ENCODE results near the gene OSBPL10. TPM values are rescaled to one million over a fixed set of nuclear protein-coding genes. Genes with fewer than 3 reads are reported as not detected.

OSBPL10 gene
- total and polyA plus RNA-seq, 2 of the 4 experiments (the other 2 are of a cell fraction), result 9.5 to 10.1 TPM

- Histone ChIP-seq H3K4me3 (ENCODE audit: insufficient read depth, low read depth, low read length) (no peak overlapping the region), H2BK5ac (ENCODE audit: low read depth, low read length, poor library complexity, severe bottlenecking) (peak overlapping the region; percentile 11), H2BK20ac (ENCODE audit: low read depth, low read length) (peak overlapping the region; percentile 48), H3K4ac (ENCODE audit: low read depth, low read length) (no peak overlapping the region; the same call in 1 of the 2 replicates), H3K79me1 (ENCODE audit: low read depth in 1 of 2, low read length in 2 of 2) (peaks cover 12 to 36% of the 10 kb centered on the region in 2 experiments; a peak in 3 of 4 replicates), H3K9ac (ENCODE audit: low read depth, low read length) (no peak overlapping the region), H2AK5ac (ENCODE audit: low read depth, low read length) (peak overlapping the region; percentile 32), H3K9me1 (ENCODE audit: insufficient read depth, low read length) (peaks cover 7% of the 10 kb centered on the region), H3K27ac (ENCODE audit: insufficient read depth, low read length) (no peak overlapping the region), H3K36me3 (ENCODE audit: control insufficient read depth, insufficient read depth, low read length) (no peaks in the 10 kb centered on the region), H3K23ac (ENCODE audit: low read depth, low read length) (no peak overlapping the region), H4K91ac (ENCODE audit: insufficient read depth, low read depth, low read length) (no peak overlapping the region), H3K18ac (ENCODE audit: low read depth, low read length) (peak overlapping the region; percentile 80; the same call in 1 of the 2 replicates), H3K9me3 (ENCODE audit: control insufficient read depth, insufficient read depth, low read length) (no peaks in the 10 kb centered on the region), H2AK9ac (replicated peaks; ENCODE audit: low read depth, low read length, poor library complexity) (no peak overlapping the region), H4K8ac (ENCODE audit: low read depth in 2 of 2, low read length in 2 of 2) (no peak overlapping the region), H3K56ac (ENCODE audit: extremely low read depth, insufficient read depth, low read length) (no peak overlapping the region), H3K27me3 (ENCODE audit: control insufficient read depth, insufficient read depth, low read length) (no peaks in the 10 kb centered on the region), H3K14ac (replicated peaks; ENCODE audit: low read depth, low read length) (no peak overlapping the region), H4K5ac (ENCODE audit: low read depth, low read length) (peak overlapping the region; percentile 46; the same call in 1 of the 2 replicates), H3K4me2 (ENCODE audit: low read depth, low read length) (no peak overlapping the region), H2AFZ (replicated peaks; ENCODE audit: low read length, poor library complexity) (no peak overlapping the region), H4K20me1 (ENCODE audit: insufficient read depth, low read length) (peaks cover 4% of the 10 kb centered on the region; the same call in 1 of the 2 replicates), H3K4me1 (ENCODE audit: control insufficient read depth, insufficient read depth, low read length) (peaks cover 7% of the 10 kb centered on the region), H2BK120ac (ENCODE audit: low read depth, low read length) (peak overlapping the region; percentile 40; the same call in 1 of the 2 replicates), H2BK15ac (ENCODE audit: low read depth, low read length) (no peak overlapping the region)
- no CpG with 5 or more reads among the region's 4 CpGs for WGBS, 2 experiments (ENCODE audit: extremely low coverage in 2 of 2, insufficient read length in 1 of 2)
- BruUV-seq (replicated peaks), result no TSS peak
- TF ChIP-seq USF2 (IDR thresholded peaks at IDR 0.05; ENCODE audit: low read depth, low read length), result no peak
- TF ChIP-seq RAD21 (IDR thresholded peaks at IDR 0.05; ENCODE audit: low read length), result no peak
- TF ChIP-seq CEBPB (IDR thresholded peaks at IDR 0.05; ENCODE audit: low read depth, low read length), result no peak
- no peak for TF ChIP-seq RFX5 (IDR thresholded peaks at IDR 0.05; ENCODE audit: low read depth, low read length)
- TF ChIP-seq MAFK (IDR thresholded peaks at IDR 0.05; ENCODE audit: low read depth, low read length), result no peak
- TF ChIP-seq ELK1 (IDR thresholded peaks at IDR 0.05; ENCODE audit: borderline replicate concordance, low read depth, low read length), result no peak
- TF ChIP-seq POLR2A (IDR thresholded peaks at IDR 0.05; ENCODE audit: low read depth, low read length), result no peak
- ATAC-seq (ENCODE audit: low read depth) (no peak), DNase-seq (no peak)
- in situ Hi-C loops (cut with MboI; ENCODE audit: low sequenced_read_pairs) (no loop called here), intact Hi-C loops (cut with micrococcal nuclease) (no loop called here), dilution Hi-C loops (cut with HindIII; ENCODE audit: low sequenced_read_pairs, unreplicated experiment) (no loop called here)
- ChIA-PET CTCF (no interaction called here), POLR2A (ENCODE audit: unreplicated experiment) (no interaction called here)
Measured at GRCh38 chr3:31973081-31973480, 8.0 kb downstream of the OSBPL10 start.
